22Rv1 (cell line): ENCODE measurements around the gene ANGPT4.

Source experiments
- ZFX ChIP-seq: fragments of 450-650 bp; IDR thresholded peaks from 2 replicates; pipeline ENCODE4 v1.6.1; 2017; ENCODE audit warnings: antibody characterized with exemption, borderline replicate concordance
- TF ChIP-seq, protein P1 (sequence below): fragments of 450-650 bp; IDR thresholded peaks from 2 replicates; pipeline ENCODE4 v1.5.1; 2017; ENCODE audit warnings: mild to moderate bottlenecking

DNA sequence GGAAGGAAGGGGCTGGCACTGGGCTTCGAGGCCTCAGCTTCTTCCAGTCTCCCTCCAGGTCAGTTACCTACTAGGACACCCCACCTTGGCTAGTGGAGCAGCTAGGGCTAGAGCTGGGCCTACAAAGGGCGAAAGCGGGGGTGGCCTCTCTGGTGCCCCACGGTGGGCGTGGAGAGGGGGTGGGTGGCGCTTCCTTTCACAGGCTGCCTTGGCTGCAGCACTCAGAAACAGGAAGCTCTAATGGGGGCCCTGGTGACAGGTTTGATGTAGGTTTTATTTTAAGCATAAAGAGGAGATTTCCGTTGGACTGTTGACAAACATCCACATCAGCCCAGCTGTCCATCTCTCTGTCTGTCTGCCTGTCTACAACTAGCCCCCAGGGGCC is 69.2 kb downstream of the ANGPT4 start:
- TF ChIP-seq, protein P1, sequence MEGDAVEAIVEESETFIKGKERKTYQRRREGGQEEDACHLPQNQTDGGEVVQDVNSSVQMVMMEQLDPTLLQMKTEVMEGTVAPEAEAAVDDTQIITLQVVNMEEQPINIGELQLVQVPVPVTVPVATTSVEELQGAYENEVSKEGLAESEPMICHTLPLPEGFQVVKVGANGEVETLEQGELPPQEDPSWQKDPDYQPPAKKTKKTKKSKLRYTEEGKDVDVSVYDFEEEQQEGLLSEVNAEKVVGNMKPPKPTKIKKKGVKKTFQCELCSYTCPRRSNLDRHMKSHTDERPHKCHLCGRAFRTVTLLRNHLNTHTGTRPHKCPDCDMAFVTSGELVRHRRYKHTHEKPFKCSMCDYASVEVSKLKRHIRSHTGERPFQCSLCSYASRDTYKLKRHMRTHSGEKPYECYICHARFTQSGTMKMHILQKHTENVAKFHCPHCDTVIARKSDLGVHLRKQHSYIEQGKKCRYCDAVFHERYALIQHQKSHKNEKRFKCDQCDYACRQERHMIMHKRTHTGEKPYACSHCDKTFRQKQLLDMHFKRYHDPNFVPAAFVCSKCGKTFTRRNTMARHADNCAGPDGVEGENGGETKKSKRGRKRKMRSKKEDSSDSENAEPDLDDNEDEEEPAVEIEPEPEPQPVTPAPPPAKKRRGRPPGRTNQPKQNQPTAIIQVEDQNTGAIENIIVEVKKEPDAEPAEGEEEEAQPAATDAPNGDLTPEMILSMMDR: no peak
- TF ChIP-seq ZFX: no peak
